GM18870 (cell line): ENCODE measurements around the gene CACNA1H.
"Not testable (repeated sequence)": the region's sequence is repeated elsewhere in the genome, so short reads cannot be mapped to it uniquely, and the experiment has no call there.

ENCODE experiments used
- ATAC-seq: cut with Tn5 transposase; IDR thresholded peaks from one replicate; pipeline ENCODE4 v1.9.1; 2021; ENCODE audit warnings: moderate library complexity; ENCODE audit not compliant: unreplicated experiment

Gene CACNA1H

GRCh38 chr16:1221628-1222552 lies 69.0 kb downstream of the CACNA1H start:
- ATAC-seq, result no peak

- ATAC-seq, result no peak
Measured at GRCh38 chr16:1222553-1223354, 69.8 kb downstream of the CACNA1H start.

- ATAC-seq, result no peak
Measured at GRCh38 chr16:1223355-1224214, 70.7 kb downstream of the CACNA1H start.

GRCh38 chr16:1224558-1224957 lies 71.7 kb downstream of the CACNA1H start:
- no peak for ATAC-seq

- ATAC-seq, result no peak
Measured at GRCh38 chr16:1225051-1225451, 72.1 kb downstream of the CACNA1H start, which contains the start of gene TPSG1. TPSG1 (minus strand) TSS chr16:1225268; CDS start chr16:1225252, 16 bp downstream.

GRCh38 chr16:1225728-1226311 lies 72.9 kb downstream of the CACNA1H start:
- not testable (repeated sequence) for ATAC-seq

GRCh38 chr16:1226692-1227091 lies 73.8 kb downstream of the CACNA1H start:
- not testable (repeated sequence) for ATAC-seq

GRCh38 chr16:1228227-1228626 lies 75.3 kb downstream of the CACNA1H start:
- not testable (repeated sequence) for ATAC-seq

- not testable (repeated sequence) for ATAC-seq
Measured at GRCh38 chr16:1229476-1229875, 76.6 kb downstream of the CACNA1H start.

- ATAC-seq, result not testable (repeated sequence)
Measured at GRCh38 chr16:1230084-1230470, 77.2 kb downstream of the CACNA1H start, which contains the start of gene TPSB2. TPSB2 (minus strand) TSS chr16:1230184; CDS start chr16:1229951, 233 bp downstream.

- not testable (repeated sequence) for ATAC-seq
Measured at GRCh38 chr16:1230471-1231212, 77.7 kb downstream of the CACNA1H start.

- not testable (repeated sequence) for ATAC-seq
Measured at GRCh38 chr16:1231301-1231700, 78.4 kb downstream of the CACNA1H start.

- ATAC-seq, result not testable (repeated sequence)
Measured at GRCh38 chr16:1232049-1232748, 79.3 kb downstream of the CACNA1H start.

GRCh38 chr16:1236659-1237058 lies 83.8 kb downstream of the CACNA1H start:
- not testable (repeated sequence) for ATAC-seq

- no peak for ATAC-seq
Measured at GRCh38 chr16:1237990-1238389, 85.1 kb downstream of the CACNA1H start.

- not testable (repeated sequence) for ATAC-seq
Measured at GRCh38 chr16:1238909-1239308, 86.0 kb downstream of the CACNA1H start.

- ATAC-seq, result not testable (repeated sequence)
Measured at GRCh38 chr16:1239575-1239974, 86.7 kb downstream of the CACNA1H start.

GRCh38 chr16:1240436-1240835 lies 87.5 kb downstream of the CACNA1H start, which contains the start of gene TPSAB1:
TPSAB1 (plus strand) TSS chr16:1240705; CDS start chr16:1240939, 234 bp downstream.
- not testable (repeated sequence) for ATAC-seq

- not testable (repeated sequence) for ATAC-seq
Measured at GRCh38 chr16:1241081-1241480, 88.2 kb downstream of the CACNA1H start.
